Ovary (tissue), 3 donors: Measurements from ENCODE around the gene PHOX2A.
"Not testable (repeated sequence)": the region's sequence is repeated elsewhere in the genome, so short reads cannot be mapped to it uniquely, and the experiment has no call there.

Source experiments
- CTCF ChIP-seq, 3 donors: fragments of 450-650 bp in 2 of 3; fragments of 200-600 bp in 1 of 3; IDR thresholded peaks; one replicate each; pipeline versions ENCODE4 v1.5.1 to v1.8.0; 2016 to 2022; ENCODE audit warnings: antibody characterized with exemption in 3 of 3, mild to moderate bottlenecking in 1 of 3
- EP300 ChIP-seq: sonication (generic); formaldehyde crosslinking; IDR thresholded peaks from one replicate; pipeline ENCODE4 v1.6.1; 2017; ENCODE audit warnings: antibody characterized with exemption
- POLR2A ChIP-seq: fragments of 450-650 bp; IDR thresholded peaks from one replicate; pipeline ENCODE4 v1.6.1; 2017; ENCODE audit warnings: antibody characterized with exemption, mild to moderate bottlenecking, moderate library complexity
- donor health status: DM: no; HTN: no; CAD: no.

- TF ChIP-seq EP300; POLR2A; CTCF (IDR thresholded peaks at IDR 0.05): not testable (repeated sequence)
Measured at GRCh38 chr11:72290741-72291140, 46.8 kb upstream of the PHOX2A start.
